Right lung (tissue), 5 donors: Measurements from ENCODE around the gene PADI1. TPM values are rescaled to one million over a fixed set of nuclear protein-coding genes. Genes with fewer than 3 reads are reported as not detected.

Experiments
- DNase-seq, 2 donors: peaks; one replicate each; pipeline ENCODE4 v3.0.0-alpha.2; 2013
- polyA plus RNA-seq, 5 donors: library from polyadenylated mRNA; unstranded; fragments of 120-200 nt; gene quantifications; one replicate each; pipeline versions ENCODE4 v1.2.1 to v1.2.3, GENCODE V29; 2013; ENCODE audit warnings: inconsistent platforms in 1 of 5, low replicate concordance in 1 of 5; ENCODE audit not compliant: insufficient read length in 5 of 5, insufficient read depth in 1 of 5

PADI1 gene
- polyA plus RNA-seq, 5 donors, result 0.05 TPM; not detected in 4

GRCh38 chr1:17214876-17215544 lies 10.1 kb downstream of the PADI1 start:
- DNase-seq, result no peak

- no peak for DNase-seq
These were observed 10.6 kb downstream of the PADI1 start for GRCh38 chr1:17215545-17215890.

- DNase-seq, result no peak
These were observed 11.2 kb downstream of the PADI1 start for GRCh38 chr1:17216078-17216477.

- DNase-seq, result no peak
These were observed 12.7 kb downstream of the PADI1 start for GRCh38 chr1:17217607-17218006.

- DNase-seq, result no peak
These were observed 14.0 kb downstream of the PADI1 start for GRCh38 chr1:17218939-17219338.

- no peak for DNase-seq
These were observed 15.4 kb downstream of the PADI1 start for GRCh38 chr1:17220287-17220686.

- DNase-seq, result no peak
These were observed 17.6 kb downstream of the PADI1 start for GRCh38 chr1:17222557-17222956.

- no peak for DNase-seq
These were observed 19.5 kb downstream of the PADI1 start for GRCh38 chr1:17224434-17224833.

GRCh38 chr1:17225140-17225539 lies 20.2 kb downstream of the PADI1 start:
- DNase-seq, result no peak

GRCh38 chr1:17227358-17227915 lies 22.5 kb downstream of the PADI1 start:
- no peak for DNase-seq

- no peak for DNase-seq
These were observed 23.7 kb downstream of the PADI1 start for GRCh38 chr1:17228619-17229018.

- no peak for DNase-seq
These were observed 24.5 kb downstream of the PADI1 start for GRCh38 chr1:17229379-17229778.

GRCh38 chr1:17230106-17230505 lies 25.2 kb downstream of the PADI1 start:
- DNase-seq, result no peak

GRCh38 chr1:17230671-17231310 lies 25.9 kb downstream of the PADI1 start:
- DNase-seq, result no peak

- no peak for DNase-seq
These were observed 28.1 kb downstream of the PADI1 start for GRCh38 chr1:17232759-17233661.

GRCh38 chr1:17233675-17234320 lies 28.9 kb downstream of the PADI1 start:
- DNase-seq, result no peak

GRCh38 chr1:17234405-17234804 lies 29.5 kb downstream of the PADI1 start:
- no peak for DNase-seq

GRCh38 chr1:17235135-17235885 lies 30.4 kb downstream of the PADI1 start:
- no peak for DNase-seq

GRCh38 chr1:17236779-17237560 lies 32.0 kb downstream of the PADI1 start:
- DNase-seq, result peak; percentile 61 to 71

- DNase-seq, result no peak
These were observed 32.6 kb downstream of the PADI1 start for GRCh38 chr1:17237561-17237903.
